ENCODE measurements around the gene POLR3C.
A peak's percentile ranks its signal among the peaks of the same experiment; 100 is the strongest.
"Not testable (repeated sequence)": the region's sequence is repeated elsewhere in the genome, so short reads cannot be mapped to it uniquely, and the experiment has no call there.

POLR3C gene

GRCh38 chr1:145824499-145824842 is 471 bp downstream of the POLR3C start:
- DNase-seq, result no peak

- no peak for DNase-seq
Observed at GRCh38 chr1:145826030-145826429, 2.0 kb downstream of the POLR3C start.

GRCh38 chr1:145827966-145828365 is 4.0 kb downstream of the POLR3C start:
- DNase-seq, result no peak

- DNase-seq, result no peak
Observed at GRCh38 chr1:145828367-145829026, 4.5 kb downstream of the POLR3C start.

- DNase-seq, result not testable (repeated sequence)
Observed at GRCh38 chr1:145830810-145831209, 6.8 kb downstream of the POLR3C start.

GRCh38 chr1:145837656-145838055 is 13.7 kb downstream of the POLR3C start:
- DNase-seq, result no peak

- DNase-seq, result no peak
Observed at GRCh38 chr1:145843031-145843430, 19.0 kb downstream of the POLR3C start.

- DNase-seq, result peak; percentile 66
Observed at GRCh38 chr1:145845144-145845513, 21.1 kb downstream of the POLR3C start.

- peak; percentile 19 for DNase-seq
Observed at GRCh38 chr1:145845514-145846161, 21.6 kb downstream of the POLR3C start, which contains the start of gene NUDT17. Gene NUDT17, plus strand, starts transcription at chr1:145845630. Its CDS starts 11 bp downstream, at chr1:145845641.

- DNase-seq, result no peak
Observed at GRCh38 chr1:145846201-145846612, 22.2 kb downstream of the POLR3C start.

- no peak for DNase-seq
Observed at GRCh38 chr1:145847827-145848226, 23.8 kb downstream of the POLR3C start.

- DNase-seq, result no peak
Observed at GRCh38 chr1:145849356-145850160, 25.6 kb downstream of the POLR3C start.

GRCh38 chr1:145855426-145855948 is 31.5 kb downstream of the POLR3C start:
- no peak for DNase-seq

- DNase-seq, result no peak
Observed at GRCh38 chr1:145857170-145857569, 33.2 kb downstream of the POLR3C start.

- DNase-seq, result no peak
Observed at GRCh38 chr1:145858238-145858900, 34.4 kb downstream of the POLR3C start.

- DNase-seq, result peak; percentile 52
Observed at GRCh38 chr1:145858901-145859490, 35.0 kb downstream of the POLR3C start, which contains the start of gene PIAS3. Gene PIAS3, minus strand, starts transcription at chr1:145859081. Its CDS starts 91 bp downstream, at chr1:145858990.

GRCh38 chr1:145859491-145860023 is 35.6 kb downstream of the POLR3C start:
- DNase-seq, result no peak

GRCh38 chr1:145863282-145864018 is 39.5 kb downstream of the POLR3C start:
- no peak for DNase-seq

GRCh38 chr1:145868232-145868631 is 44.2 kb downstream of the POLR3C start:
- DNase-seq, result no peak

- peak; percentile 28 for DNase-seq
Observed at GRCh38 chr1:145871994-145872924, 48.3 kb downstream of the POLR3C start.

Measured in GF-D8 (cell line).